GM19397 (cell line): Measurements from ENCODE around the gene OR52A5.

Experiments used
- ATAC-seq: cut with Tn5 transposase; IDR thresholded peaks from one replicate; pipeline ENCODE4 v1.9.1; 2021; ENCODE audit warnings: mild to moderate bottlenecking, moderate library complexity; ENCODE audit not compliant: unreplicated experiment

Gene OR52A5

GRCh38 chr11:5117588-5117987 lies 20.6 kb downstream of the OR52A5 start:
- no peak for ATAC-seq

DNA sequence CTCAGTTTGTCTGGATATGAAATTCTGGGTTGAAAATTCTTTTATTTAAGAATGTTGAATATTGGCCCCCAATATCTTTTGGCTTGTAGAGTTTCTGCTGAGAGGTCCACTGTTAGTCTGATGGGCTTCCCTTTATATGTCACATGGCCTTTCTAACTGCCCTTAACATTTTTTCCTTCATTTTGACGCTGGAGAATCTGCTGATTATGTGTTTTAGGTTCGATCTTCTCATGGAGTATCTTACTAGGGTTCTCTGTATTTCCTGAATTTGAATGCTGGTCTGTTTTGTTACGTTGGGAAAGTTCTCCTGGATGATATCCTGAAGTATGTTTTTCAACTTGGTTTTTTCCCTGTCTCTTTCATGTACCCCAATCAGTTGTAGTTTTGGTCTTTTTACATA lies 22.8 kb downstream of the OR52A5 start:
- no peak for ATAC-seq

- ATAC-seq = no peak
These were observed 30.9 kb downstream of the OR52A5 start for GRCh38 chr11:5107285-5107684.

DNA sequence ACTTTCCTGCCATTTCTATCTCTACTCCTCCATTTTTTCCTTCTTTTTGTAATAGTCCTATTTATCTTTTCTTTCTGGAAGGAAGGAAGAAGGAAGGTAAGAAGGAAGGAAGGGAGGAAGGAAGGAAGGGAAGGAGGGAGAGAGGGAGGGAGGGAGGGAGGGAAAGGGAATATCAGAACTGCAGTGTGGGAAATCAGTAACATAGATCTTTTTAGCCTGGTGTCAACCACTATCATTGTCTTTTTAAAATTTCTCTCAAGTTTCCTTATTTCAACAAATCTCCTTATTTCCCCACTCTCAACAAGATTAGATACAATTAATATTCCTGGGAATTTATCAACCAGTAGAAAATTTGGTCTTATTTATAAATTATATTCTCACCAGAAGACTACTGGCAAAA lies 35.1 kb downstream of the OR52A5 start:
- no peak for ATAC-seq

DNA sequence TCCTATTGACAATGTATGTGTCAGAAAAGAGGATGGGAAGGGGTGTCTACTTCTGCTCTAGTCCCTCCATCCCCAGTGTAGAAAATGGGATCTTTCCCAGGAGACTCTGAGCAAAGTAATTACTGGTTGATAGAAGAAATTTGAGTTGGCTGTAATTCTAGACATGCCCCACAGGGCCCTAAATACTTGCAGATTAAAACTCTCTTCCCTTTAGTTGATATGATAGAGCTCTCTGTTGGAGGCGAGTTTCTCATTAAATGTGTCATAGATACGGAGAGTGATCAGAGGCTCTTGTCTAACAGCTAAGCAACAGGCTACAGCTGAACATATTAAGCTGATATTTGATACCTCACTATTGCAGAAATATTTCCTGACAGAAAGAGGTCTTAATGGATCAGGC lies 35.9 kb downstream of the OR52A5 start:
- no peak for ATAC-seq

- no peak for ATAC-seq
These were observed 42.1 kb downstream of the OR52A5 start for GRCh38 chr11:5096011-5096410.

DNA sequence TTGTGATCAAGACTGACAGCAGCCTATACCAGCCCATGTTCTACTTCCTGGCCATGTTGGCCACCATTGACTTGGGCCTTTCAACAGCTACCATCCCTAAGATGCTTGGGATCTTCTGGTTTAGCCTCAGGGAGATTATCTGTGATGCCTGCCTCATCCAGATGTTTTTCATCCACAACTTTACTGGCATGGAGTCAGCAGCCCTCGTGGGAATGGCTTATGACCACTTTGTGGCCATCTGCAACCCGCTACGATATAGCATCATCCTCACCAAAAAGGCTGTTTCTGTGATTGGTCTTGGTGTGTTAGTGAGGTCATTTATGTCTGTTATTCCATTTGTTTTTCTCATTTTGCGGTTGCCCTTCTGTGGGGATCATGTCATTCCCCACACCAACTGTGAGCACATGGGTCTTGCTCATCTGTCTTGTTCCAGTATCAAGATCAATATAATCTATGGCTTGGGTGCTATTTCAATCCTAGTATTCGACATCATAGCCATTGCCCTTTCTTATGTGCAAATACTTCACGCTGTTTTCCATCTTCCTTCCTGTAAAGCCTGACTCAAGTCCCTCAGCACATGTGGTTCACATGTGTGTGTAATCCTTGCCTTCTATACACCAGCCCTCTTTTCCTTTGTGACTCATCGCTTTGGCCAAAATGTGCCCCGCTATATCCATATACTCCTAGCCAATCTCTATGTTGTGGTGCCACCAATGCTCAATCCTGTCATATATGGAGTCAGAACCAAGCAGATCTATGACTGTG lies 45.2 kb downstream of the OR52A5 start:
- ATAC-seq = no peak

DNA sequence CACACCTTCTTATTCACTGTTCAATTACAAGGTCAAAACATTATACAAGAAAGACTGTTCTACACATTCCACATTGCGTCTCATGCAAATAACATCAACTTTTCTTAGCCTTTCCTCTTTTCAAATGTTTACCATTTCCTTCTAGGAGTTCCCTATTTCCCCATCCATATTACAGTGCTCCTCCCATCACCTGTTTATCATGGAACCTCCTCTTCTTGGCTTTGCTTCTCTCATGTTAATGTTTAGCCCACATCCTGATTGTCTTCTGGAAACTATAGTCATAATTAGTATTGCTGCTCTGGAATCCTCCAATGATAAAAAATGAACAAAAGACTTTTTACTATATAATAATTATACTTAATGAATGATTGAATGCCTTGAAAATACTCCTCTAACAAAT lies 47.5 kb downstream of the OR52A5 start:
- ATAC-seq = no peak

- no peak for ATAC-seq
These were observed 49.6 kb downstream of the OR52A5 start for GRCh38 chr11:5088556-5088955.

GRCh38 chr11:5083602-5084001 lies 54.6 kb downstream of the OR52A5 start:
- ATAC-seq = no peak

- ATAC-seq = no peak
These were observed 56.8 kb downstream of the OR52A5 start for GRCh38 chr11:5081405-5081804.
